Activated gamma-delta T cell (primary cell): ENCODE measurements around the gene CCSER1.
"Not testable (repeated sequence)": the region's sequence is repeated elsewhere in the genome, so short reads cannot be mapped to it uniquely, and the experiment has no call there.

ENCODE experiments used
- DNase-seq: peaks from one replicate; lab custom pipeline; 2025; lab: John Stamatoyannopoulos, UW

The CCSER1 gene

DNA sequence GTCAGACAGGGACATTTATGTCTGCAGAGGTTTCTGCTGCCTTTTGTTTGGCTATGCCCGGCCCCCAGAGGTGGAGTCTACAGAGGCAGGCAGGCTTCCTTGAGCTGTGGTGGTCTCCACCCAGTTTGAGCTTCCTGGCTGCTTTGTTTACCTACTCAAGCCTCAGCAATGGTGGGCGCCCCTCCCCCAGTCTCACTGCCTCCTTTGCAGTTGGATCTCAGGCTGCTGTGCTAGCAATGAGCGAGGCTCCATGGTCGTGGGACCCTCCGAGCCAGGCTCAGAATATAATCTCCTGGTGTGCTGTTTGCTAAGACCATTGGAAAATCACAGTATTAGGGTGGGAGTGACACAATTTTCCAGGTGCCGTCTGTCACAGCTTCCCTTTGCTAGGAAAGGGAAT is 578.3 kb downstream of the CCSER1 start:
- DNase-seq = not testable (repeated sequence)

DNA sequence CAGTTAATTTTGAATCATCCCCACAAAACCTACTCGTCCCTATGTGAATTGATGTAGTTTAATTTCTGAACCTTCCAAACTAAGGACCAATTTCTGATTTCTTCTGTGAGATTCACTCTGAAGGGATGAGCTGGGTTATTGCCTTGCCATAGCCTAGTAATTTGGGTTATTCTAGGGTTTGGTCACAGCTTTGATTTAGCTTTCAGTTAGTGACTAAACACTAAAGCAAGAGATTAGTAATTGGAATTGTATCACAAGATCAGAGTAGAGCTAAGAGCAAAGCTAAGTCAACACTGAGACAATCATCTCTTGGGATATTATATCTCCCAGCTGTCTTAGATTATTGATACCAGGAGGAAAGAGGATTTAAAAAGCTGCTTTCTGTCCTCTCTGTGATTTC is 588.0 kb downstream of the CCSER1 start:
- DNase-seq = no peak

DNA sequence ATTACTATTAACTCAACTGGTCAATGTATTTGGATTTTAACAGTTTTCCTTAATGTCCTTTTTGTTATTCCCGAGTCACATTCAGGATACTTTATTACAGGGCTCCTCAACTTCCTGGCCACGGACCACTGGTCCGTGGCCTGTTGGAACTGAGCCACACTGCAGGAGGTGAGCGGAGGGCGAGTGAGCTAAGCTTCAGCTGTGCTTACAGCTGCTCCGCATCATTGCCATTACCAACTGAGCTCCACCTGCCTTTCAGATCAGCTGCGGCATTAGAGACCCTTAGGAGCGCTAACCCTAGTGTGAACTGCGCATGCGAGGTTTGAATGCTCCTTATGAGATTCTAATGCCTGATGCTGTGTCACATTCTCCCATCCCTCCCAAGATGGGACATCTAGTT is 591.7 kb downstream of the CCSER1 start:
- DNase-seq = no peak

DNA sequence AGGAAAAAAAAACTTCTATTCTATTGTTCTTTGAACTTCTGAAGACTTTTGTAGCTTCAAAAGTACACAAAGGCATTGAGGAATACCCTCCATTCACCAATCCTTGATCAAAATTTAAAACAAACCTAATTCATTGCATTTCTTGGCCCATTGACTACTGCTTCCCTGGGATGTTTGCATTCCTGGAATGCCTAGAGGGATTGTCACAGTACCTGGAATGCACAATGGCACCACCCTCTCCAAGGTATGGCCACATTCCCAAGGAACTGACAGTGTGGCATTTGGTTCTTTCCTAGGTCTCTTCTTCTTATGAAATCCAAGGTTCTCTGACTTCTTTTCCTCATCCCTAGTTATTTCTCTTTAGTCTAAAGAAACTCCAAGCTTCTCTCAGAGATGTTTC is 600.7 kb downstream of the CCSER1 start:
- no peak for DNase-seq

DNA sequence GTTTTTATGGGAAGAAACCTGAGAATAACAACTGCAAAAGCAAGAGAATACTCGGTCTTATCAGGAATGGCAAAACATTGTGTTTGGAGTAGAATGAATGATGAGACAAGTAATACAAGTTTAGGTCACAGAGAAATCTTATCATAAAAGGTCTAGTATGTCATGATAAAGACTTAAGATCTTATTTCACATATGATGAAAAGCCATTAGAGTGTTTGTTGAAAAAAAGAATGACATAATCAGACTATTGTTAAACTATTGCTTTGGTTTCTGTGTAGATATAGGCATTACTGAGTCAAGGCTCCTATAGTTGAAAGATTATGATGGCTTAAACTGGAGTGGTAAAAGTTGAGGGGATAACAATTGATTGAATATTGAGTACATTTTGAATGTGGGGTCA is 603.6 kb downstream of the CCSER1 start:
- DNase-seq = no peak

DNA sequence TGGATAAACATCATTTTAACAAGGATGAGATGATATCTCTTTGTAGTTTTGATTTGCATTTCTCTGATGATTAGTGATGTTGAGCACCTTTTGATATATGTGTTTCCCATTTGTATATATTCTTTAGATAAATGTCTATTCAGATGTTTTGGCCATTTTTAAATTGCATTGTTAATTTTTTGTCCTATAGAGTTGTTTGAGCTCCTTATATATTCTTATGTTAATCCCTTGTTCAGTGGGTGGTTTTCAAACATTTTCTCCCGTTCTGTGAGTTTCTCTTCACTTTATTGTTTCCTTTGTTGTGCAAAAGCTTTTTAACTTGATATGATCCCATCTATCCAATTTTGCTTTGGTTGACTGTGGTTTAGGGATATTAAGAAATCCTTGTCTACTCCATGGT is 606.0 kb downstream of the CCSER1 start:
- no peak for DNase-seq

DNA sequence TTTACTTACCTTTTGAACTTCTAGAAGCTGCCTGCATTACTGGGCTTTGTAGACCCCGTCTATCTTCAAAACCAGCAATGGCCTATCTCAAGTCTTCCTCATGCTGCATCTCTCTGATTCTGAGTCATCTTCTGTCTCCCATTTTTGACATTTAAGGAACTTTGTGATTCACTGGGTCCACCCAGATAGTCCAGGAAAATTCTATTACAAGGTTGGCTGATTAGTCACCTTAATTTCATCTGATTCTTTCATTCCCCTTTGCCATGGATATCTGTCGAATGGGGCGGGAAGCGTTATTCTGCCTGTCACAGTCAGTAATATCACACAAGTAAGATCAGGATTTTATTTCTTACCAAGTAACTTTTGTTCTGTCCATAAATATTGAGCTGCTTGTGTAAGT is 618.0 kb downstream of the CCSER1 start:
- no peak for DNase-seq

DNA sequence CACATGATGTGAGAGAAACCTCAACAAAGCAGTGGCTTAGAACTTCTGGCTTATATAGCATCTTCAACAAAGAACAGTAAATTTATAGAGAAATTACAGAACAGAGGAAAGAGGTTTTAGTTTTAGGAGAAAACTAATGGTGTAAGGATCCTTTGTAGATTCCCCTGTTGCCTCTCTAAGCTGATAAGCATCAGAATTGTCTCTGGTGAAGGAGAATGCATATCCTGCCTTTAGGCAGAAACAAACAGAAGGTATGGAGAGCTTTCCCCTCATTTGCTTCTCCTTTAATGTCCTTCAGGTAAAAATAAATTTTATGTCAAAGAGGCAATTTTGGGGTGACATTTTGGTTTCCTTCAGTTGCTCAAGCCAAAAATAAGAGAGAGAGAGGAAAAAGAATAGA is 625.9 kb downstream of the CCSER1 start:
- no peak for DNase-seq

DNA sequence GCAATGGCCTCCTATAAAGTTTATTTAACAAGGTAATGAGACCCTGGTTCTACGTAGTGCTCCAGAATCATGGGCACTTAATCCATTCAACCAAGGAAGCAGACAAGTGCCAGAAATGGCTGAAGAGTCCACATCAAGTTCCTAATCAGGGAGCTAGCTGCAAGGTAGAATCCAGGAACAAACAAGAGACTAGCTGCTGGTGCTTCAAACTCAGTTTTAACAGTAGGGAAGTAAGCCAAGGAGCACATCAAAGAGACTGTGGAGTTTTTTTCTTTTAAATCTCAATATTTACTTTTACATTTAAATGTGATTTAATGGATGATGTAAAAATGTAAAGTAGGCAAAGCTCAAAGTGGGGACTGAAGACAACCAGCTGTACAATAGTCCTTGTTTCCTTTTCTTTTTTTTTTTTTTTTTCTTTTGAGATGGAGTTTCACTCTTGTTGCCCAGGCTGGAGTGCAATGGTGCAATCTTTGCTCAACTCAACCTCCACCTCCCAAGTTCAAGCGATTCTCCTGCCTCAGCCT is 630.4 kb downstream of the CCSER1 start:
- DNase-seq = no peak

DNA sequence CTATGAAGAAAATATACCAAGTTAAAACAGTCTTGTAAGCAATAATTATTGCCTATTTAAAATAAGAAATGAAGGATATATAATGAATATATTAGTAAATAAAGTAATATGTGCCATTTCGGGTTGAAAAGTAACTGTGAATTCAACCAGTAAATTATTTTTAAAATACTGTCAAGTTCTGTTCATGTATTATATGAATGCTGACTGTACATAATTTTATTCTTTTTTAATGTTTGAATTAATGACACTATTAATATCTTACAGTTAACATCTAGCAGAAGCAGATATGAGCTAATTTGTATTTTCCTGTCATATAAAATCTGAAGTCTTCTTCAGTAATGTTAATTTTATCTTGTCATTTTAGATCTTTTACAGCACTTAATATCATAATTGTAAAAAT is 632.9 kb downstream of the CCSER1 start:
- no peak for DNase-seq

DNA sequence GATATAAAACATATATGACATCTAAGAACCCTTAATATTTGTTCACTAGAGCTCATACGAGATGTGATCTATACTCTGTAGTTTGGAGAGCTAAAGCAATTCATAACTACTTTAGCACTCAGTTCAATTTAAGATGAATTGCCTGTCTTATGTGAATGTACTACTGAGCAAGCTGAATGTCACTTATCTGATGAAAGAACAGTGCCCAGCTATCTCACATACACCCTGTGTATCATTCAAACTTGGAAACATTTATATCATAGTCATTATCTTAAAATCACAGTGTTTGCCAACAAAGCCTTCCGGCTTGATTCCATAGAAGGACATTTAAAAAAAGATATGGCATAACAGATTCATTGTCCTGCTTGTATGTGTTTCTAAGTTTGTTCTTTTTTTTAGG is 639.6 kb downstream of the CCSER1 start:
- no peak for DNase-seq

DNA sequence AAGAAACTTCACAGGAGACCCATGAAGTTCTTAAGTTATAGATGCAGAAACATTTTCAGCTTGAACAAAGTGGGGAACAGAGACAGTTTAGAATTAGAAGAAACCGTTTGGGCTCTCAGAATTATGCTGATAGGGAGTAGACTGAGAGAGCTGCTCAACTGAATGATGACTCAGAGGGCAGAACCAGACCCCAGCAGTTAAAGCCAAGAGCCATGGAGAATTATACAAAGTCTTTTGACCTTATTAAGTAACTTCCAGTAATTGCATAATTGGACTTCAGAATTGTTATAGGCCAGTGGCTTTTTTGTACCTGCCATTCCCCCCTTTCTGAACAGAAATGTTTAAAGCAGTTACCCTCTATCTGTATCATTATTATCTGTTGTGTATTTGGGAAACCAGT is 642.1 kb downstream of the CCSER1 start:
- DNase-seq = no peak

DNA sequence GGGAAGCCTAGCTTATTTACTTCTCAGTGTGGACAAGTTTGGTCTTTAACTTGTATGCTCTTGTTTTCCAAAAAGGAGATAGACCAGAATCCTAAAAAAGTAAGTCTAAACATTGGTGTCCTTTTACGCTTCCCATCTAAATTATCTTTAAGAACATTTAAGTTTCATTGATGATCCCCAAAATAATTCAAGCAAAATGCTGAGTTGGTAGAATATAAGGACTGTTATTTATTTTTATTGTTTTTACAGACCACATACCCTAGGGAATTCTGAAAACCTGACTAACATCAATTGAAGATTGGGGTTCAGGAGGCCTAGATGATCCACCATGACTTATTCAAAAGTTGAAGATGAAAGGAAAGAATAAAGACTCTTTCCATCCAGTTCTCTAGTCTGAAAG is 653.0 kb downstream of the CCSER1 start:
- no peak for DNase-seq

DNA sequence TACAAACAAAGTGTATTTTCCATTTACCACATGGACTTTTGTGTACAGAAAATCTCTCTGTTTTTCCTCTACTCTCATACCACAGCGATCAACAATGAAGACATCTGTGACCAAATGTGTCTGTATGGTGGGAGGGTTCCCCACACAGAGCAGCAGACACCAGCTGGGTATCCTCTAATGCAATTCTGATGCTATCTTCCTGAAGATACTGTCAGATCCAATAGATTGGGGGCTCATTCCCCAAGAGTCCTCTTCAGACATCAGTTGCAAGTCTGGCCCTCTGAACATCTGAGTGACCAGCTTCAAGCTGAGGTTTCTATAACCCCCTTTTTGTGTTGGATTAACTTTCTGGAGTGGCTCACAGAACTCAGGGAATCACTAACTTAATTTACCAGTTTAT is 659.4 kb downstream of the CCSER1 start:
- no peak for DNase-seq

DNA sequence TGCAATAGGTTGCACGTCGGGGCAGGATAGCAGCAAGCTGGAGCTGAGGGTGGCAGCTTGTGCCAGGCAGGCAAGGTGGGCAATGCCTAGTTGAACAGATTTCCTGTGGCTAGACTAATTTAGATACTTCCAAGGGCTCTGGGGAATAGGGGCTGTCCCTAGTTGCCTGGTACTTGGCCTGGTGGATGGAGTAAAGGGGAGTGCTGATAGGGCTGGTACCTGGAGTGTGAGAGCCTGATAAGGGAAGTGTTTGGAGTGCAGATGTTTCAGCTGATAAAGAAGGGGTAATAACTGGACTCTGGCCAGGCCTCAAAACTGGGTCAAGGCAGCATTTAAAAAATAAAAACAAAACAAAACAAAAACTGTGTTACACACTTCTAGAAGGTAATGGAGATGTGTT is 665.5 kb downstream of the CCSER1 start:
- DNase-seq = no peak

DNA sequence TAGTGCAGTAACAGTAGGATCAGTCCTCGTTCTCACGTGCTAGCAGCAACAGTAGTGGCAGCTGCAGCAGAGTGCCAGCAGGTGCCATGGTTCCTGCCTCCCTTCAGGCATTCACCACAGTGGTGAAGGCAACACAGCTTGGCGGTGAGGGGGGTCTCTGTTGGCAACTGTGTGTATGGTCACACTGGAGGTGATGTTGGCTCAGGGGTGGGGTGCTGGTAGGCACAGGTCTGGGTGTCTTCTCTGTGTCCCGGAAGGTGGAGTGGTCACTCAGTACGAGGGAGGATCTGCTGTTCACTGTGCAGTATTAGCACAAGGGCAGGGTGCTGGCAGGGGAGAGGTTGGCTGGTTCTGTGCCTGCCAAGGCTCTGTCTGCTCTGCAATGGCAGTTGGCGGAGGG is 671.8 kb downstream of the CCSER1 start:
- DNase-seq = no peak

DNA sequence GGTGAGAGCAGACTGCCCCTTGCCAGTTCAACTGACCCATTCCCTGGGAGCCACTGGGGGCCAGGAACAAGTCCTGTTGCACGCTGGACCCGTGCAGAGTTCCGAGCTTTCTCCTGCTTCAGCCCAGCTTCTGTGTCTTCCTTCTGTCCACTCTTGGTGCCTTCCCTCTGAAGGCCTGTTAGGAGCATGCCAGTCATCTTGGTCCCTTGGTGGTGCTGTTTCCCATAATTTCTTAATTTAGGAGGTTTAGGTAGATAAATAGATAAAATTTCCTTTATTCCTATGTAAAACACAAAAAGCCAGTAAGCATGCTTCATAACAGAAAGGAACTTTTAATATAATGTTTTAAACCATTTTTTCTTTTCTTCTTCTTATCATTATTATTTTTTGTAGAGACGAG is 672.7 kb downstream of the CCSER1 start:
- DNase-seq = no peak

DNA sequence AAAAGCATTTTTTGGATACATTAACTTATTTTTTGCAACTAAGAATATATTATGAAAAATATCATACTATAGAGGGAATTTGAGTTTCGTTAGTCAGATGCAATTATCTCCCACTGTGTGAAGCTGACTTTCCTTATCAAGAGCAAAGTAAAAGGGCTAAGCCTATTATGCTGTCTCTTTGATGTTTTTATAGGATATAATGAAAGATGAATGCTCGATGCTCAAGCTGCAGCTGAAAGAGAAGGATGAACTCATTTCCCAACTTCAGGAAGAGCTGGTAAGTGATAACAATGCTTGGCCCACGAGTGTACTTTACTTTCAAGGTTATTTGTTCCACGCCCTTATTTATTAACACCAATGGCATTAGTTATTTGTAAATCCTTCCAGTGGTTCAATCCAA is 688.4 kb downstream of the CCSER1 start:
- no peak for DNase-seq

DNA sequence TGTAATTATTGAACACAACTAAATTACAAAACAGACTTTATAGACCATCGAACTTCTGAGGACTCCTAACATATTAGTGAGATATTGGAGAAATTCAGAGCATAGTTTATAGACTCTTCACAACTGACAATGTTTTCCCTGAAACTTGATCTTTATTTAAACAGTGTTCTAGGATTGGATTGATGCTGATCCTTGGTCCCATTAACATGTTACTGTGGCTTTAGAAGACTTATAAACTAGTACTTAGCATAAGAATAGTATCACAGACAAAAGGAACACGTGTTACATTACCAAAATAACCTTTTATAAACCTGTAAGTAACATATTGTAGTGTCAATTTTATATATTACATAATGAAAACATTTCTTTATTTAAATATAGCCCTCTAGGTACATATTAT is 689.6 kb downstream of the CCSER1 start:
- DNase-seq = no peak

DNA sequence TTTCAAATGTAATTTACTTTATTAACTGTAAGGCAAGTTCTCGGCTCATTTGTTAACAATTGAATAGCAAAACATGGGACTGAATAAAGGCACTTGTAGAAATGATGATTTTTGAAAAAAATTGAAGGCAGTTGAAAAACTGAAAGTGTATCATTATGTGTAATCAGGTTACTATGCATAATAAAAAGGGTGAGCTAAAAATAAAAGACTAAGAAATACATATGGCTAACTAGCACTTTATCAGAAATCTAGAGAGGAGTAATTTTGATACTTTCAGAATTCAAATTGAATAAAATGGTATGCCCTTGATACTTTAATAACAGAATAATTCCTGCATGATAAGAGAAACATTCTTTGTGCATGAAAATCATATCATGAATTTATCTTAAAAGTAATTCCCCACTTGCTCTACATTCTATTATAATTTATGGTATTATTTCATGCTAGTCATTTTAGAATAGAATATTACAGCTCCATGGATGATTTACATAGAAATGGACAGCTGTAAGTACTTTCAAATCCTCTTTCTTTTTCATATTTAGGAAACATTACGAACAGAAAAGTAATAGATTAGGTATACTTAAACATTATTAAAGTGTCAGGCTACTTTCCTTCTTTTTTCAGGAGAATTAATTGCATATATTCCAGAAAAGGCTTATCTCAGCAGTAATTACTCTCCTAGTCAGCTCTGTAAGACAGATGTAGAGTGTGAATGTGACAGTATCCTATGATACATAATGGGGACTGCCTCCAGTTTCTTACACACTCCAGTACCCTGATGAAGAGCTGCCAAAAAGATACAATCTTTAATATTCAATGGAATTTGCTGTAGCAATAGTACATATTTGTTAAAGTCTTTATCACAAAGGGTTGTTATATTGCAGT is 697.3 kb downstream of the CCSER1 start:
- DNase-seq = no peak

DNA sequence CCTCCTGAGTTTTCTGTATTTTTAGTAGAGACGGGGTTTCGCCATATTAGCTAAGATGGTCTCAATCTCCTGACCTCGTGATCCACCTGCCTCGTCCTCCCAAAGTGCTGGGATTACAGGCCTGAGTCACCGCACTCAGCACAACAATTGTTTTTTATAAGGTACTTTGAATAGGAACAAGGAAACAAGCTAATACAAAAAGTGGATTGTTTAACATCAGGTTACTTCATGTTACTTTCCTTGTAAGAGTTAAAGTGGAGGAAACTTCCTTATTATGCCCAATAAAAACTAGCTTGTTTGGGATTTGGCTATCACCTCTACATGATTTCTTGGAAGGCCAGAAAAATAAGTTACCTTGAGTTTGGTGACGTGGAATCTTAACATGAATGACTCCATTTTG is 698.7 kb downstream of the CCSER1 start:
- DNase-seq = no peak

DNA sequence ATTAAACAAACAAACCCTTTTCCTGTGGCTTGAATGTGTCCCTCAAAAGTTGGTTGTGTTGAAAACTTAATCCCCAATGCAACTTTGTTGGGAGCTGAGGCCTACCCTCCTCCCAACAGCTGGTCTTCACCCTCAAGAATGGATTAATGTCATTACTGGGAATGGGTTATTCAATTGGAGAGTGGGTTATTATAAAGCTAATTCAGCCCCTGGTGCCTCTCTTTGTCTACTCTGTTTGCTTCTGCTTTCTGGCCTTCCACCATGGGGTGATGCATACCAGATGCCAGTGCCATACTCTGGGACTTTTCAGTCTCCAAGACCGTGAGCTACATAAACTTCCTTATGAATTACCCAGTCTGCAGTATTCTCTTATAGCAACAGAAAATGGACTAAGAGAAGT is 706.5 kb downstream of the CCSER1 start:
- DNase-seq = no peak

DNA sequence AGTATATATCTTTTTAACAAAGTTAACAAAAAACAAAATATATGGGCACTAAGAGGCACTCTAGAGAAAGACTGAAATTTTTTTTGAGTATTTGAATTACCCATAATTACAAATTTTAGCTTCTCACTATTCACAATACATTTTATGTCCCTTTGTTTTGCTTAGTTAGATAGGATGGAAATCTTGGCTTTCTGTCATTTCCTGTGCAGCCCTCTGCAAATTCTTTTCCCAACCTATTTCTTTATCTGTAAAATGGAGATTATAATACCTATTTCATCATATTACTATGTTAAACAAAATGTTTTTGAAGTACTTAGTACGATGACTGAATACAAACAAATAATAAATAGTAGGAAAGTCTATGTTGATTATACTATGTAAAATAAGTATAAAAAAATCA is 710.0 kb downstream of the CCSER1 start:
- DNase-seq = no peak

DNA sequence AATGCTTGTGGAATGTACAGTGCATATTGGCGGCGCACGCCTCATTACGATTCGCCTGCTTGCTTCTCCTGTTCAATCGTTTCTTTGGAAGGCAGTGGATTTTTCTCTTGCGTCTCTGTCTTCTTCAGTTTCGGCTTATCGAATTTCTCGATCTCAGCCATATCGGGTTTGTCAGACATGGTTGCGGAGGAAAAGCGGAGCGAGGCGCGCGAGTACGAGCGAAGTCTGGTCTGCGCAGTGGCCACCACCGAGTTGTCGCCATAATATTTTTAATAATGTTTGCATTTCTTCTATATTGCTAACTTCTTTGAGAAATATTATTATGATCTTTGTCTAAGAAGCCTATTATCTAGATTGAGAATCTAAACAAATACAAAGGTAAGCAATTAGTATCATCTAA is 711.7 kb downstream of the CCSER1 start:
- DNase-seq = not testable (repeated sequence)
